Heart right ventricle (tissue), 16 donors: ENCODE measurements around the gene KCNJ4. TPM values are rescaled to one million over a fixed set of nuclear protein-coding genes. Genes with fewer than 3 reads are reported as not detected.
A peak's percentile ranks its signal among the peaks of the same experiment; 100 is the strongest.
"Not testable (repeated sequence)": the region's sequence is repeated elsewhere in the genome, so short reads cannot be mapped to it uniquely, and the experiment has no call there.

Experiments
- ATAC-seq, 8 donors: fragments of 200-7000 bp; cut with Tn5 transposase; one replicate each; pipeline ENCODE4 v1.9.1; 2020; ENCODE audit warnings: mild to moderate bottlenecking in 8 of 8, moderate library complexity in 8 of 8, moderate number of reproducible peaks in 1 of 8
- DNase-seq, 2 donors: peaks; one replicate each; pipeline ENCODE4 v3.0.0-alpha.2; 2020
- H3K27ac ChIP-seq, 10 donors: fragments of 200-600 bp; sonication (generic) in 2 of 10; one replicate each; pipeline versions ENCODE4 v1.5.0 to v1.8.0; 2020 to 2022; ENCODE audit warnings: mild to moderate bottlenecking in 3 of 10
- H3K27me3 ChIP-seq, 7 donors: fragments of 200-600 bp; one replicate each; pipeline ENCODE4 v1.8.0; 2021 to 2022; ENCODE audit warnings: mild to moderate bottlenecking in 2 of 7
- H3K36me3 ChIP-seq, 9 donors: fragments of 200-600 bp; sonication (generic) in 1 of 9; one replicate each; pipeline versions ENCODE4 v1.5.0 to v1.8.0; 2020 to 2022; ENCODE audit warnings: mild to moderate bottlenecking in 2 of 9
- H3K4me1 ChIP-seq, 9 donors: fragments of 200-600 bp; sonication (generic) in 1 of 9; one replicate each; pipeline versions ENCODE4 v1.5.0 to v1.8.0; 2020 to 2022; ENCODE audit warnings: mild to moderate bottlenecking in 4 of 9
- H3K4me3 ChIP-seq, 10 donors: fragments of 200-600 bp; sonication (generic) in 2 of 10; one replicate each; pipeline versions ENCODE4 v1.5.0 to v1.8.0; 2020 to 2022; ENCODE audit warnings: mild to moderate bottlenecking in 7 of 10, moderate library complexity in 2 of 10
- H3K9me3 ChIP-seq, 11 donors: fragments of 200-600 bp in 10 of 11; sonication (generic) in 2 of 11; one replicate each; pipeline versions ENCODE4 v1.5.0 to v1.8.0; 2013 to 2022; ENCODE audit warnings: mild to moderate bottlenecking in 2 of 11, control low read depth in 1 of 11, moderate library complexity in 1 of 11
- WGBS, 2 donors: extraction: QIAGEN DNeasy Blood & Tissue Kit; methylation state at CpG; one replicate each; pipeline ENCODE4 v1.1.7; 2013; ENCODE audit warnings: inconsistent platforms in 1 of 2; 5-methylcytosine and 5-hydroxymethylcytosine counted together
- intact Hi-C, 10 donors: fragments of 100-400 bp; cut with DNase I; formaldehyde crosslinking; loops; one replicate each; pipeline versions ENCODE4 v1.11.1 to v1.14.2; 2022
- polyA plus RNA-seq, 2 donors: library from polyadenylated mRNA; stranded (reverse); fragments of 200-250 nt; gene quantifications; one replicate each; pipeline ENCODE4 v1.2.3, GENCODE V29; 2013
- total RNA-seq, 10 donors: library from RNA; stranded (reverse); fragmentation: NEBNext Ultra II Directional in 3 of 10; extraction: Animal tissue kit (Norgen Biotek cat#: 25700) in 3 of 10; gene quantifications; one replicate each; pipeline versions ENCODE4 v1.2.1 to v1.2.4, GENCODE V29; 2021 to 2023
- TF ChIP-seq, protein P1 (sequence below), 9 donors: fragments of 200-600 bp; sonication (generic) in 2 of 9; IDR thresholded peaks; one replicate each; pipeline versions ENCODE4 v1.5.0 to v1.8.0; 2021 to 2022; ENCODE audit warnings: antibody characterized with exemption in 9 of 9, mild to moderate bottlenecking in 5 of 9, moderate library complexity in 1 of 9
- donor health status: Arrhythmogenic right ventricular cardiomyopathy.
- donor health status: ischemic (EF 13 %, LVEDD 7.1; RV severe dilation, severe dysfunction).
- donor health status: healthy with polysubstance abuse.
- donor health status: DM: no; HTN: yes; CAD: no.
- donor health status: DM: no; HTN: no; CAD: no.
- donor health status: ischemic (EF 25% LVEDD 6.9; RV normal size, moderate dysfunction).
- donor health status: ischemic (EF 25% LVEDD 5.7; RV mildly dilated, moderate dysfunction).
- donor health status: healthy.
- donor health status: DM: yes; HTN: yes; CAD: no.
- donor health status: Ischemic cardiomyopathy.
- donor health status: ischemic (EF 35%, LVEDD 5.7; RV mildly dilated, moderate dysfunction).
- donor health status: nonischemic (EF 11% LVEDD 7.7; RV severe dilation, severe dysfunction).
- donor health status: DM: yes; HTN: yes; CAD: no.
- donor health status: PGD.
- donor health status: ischemic (EF 29% LVEDD 5.4; RV normal size, mild dysfunction).
- donor health status: nonischemic (EF 23%, LVEDD 6.1; RV moderate dilation, normal function).

Gene KCNJ4
- total and polyA plus RNA-seq, 12 donors: 4.9 to 93.3 (median 33.9) TPM

DNA sequence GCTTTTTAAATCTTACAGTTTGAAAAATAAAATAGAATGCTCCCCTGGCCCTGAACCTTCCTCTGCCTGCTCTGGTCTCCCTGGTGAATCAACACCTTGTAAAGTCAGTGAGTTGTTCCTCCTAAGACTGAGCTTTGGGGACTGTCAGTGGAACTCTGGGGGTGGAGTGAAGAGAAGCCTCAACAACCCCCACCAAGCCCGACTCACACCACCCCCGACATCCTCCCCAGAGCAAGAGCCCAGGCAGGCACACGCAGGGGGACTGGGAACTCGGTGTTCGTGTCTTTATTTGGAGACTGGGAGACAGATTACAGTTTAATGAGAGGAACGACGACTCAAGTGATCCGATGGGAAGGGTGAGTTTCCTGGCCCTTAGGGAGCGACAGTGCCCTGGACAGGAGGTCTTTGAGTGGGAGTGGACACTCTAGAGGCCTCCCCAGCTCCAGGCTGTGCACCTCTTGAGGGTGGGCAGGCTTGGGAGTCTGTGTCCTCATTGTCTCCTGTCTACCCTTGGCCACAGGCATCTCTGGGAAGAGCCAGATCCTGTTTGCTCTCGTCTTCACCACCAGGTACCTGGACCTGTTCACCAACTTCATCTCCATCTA, 19.1 kb upstream of the KCNJ4 start:
- DNase-seq (no peak), ATAC-seq (no peak)
- Histone ChIP-seq H3K36me3 (peaks cover 0 to 28% (median 0%) of the 10 kb centered on the region in 9 donors), H3K4me1 (peaks cover 0 to 3% (median 0%) of the 10 kb centered on the region in 9 donors), H3K4me3 (no peak overlapping the region), H3K27me3 (peaks cover 0 to under 1% (median 0%) of the 10 kb centered on the region in 7 donors), H3K27ac (no peak overlapping the region), H3K9me3 (no peaks in the 10 kb centered on the region)
- intact Hi-C loops: loop anchor here in 1 of 10 donors (5.0 kb wide), 1 partner anchor 917 kb away; no protein-coding TSS in a partner anchor
- WGBS, 2 donors: 71 to 72% methylated on average over 10 of the region's 10 CpGs
- TF ChIP-seq, protein P1, sequence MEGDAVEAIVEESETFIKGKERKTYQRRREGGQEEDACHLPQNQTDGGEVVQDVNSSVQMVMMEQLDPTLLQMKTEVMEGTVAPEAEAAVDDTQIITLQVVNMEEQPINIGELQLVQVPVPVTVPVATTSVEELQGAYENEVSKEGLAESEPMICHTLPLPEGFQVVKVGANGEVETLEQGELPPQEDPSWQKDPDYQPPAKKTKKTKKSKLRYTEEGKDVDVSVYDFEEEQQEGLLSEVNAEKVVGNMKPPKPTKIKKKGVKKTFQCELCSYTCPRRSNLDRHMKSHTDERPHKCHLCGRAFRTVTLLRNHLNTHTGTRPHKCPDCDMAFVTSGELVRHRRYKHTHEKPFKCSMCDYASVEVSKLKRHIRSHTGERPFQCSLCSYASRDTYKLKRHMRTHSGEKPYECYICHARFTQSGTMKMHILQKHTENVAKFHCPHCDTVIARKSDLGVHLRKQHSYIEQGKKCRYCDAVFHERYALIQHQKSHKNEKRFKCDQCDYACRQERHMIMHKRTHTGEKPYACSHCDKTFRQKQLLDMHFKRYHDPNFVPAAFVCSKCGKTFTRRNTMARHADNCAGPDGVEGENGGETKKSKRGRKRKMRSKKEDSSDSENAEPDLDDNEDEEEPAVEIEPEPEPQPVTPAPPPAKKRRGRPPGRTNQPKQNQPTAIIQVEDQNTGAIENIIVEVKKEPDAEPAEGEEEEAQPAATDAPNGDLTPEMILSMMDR (IDR thresholded peaks at IDR 0.05): no peak

DNA sequence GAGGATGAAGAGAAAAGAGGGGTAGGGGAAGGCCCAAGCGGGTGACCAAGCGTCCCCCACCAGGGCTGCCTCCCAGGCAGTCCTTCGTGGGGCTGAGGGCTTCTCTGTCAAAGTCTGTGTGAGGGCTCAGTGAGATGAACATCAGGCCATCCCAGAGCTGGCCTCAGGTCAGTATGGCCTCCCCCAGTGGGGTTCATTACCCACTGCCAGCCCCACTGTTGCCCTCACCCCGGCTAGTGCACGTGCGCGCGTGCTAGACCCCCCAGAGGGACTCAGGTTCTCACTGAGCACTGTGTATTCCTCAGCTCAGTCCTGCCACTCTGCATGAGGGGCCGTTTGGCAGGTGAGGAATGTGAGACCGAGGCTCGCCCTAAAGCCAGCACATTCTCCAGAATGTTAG, 16.2 kb upstream of the KCNJ4 start:
- Histone ChIP-seq H3K4me1 (peaks cover 0 to 19% (median 14%) of the 10 kb centered on the region in 9 donors), H3K36me3 (peaks cover 0 to 8% (median 0%) of the 10 kb centered on the region in 9 donors), H3K9me3 (no peaks in the 10 kb centered on the region), H3K27me3 (peaks cover 0 to 29% (median 0%) of the 10 kb centered on the region in 7 donors), H3K4me3 (no peak overlapping the region), H3K27ac (no peak overlapping the region)
- TF ChIP-seq, protein P1 (IDR thresholded peaks at IDR 0.05): no peak
- no peak for DNase-seq
- WGBS, 2 donors: 90 to 93% methylated on average over 11 of the region's 11 CpGs
- intact Hi-C loops: loop anchor here in 1 of 10 donors (5.0 kb wide), 1 partner anchor 914 kb away; no protein-coding TSS in a partner anchor
- no peak for ATAC-seq

DNA sequence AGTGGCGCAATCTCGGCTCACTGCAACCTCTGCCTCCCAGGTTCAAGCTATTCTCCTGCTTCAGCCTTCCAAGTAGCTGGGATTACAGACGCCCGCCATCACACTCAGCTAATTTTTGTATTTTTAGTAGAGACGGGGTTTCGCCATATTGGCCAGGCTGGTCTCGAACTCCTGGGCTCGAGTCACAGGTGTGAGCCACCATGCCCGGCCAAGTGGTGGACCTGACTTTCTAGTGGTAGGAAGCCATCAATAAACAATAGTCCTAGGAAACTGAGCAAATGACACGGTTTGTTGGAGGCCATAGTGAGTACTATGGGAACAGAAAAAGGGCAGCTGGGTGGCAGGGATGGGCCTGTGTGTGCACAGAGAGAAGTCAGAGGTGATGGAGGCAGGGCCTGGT, 15.2 kb upstream of the KCNJ4 start:
- not testable (repeated sequence) for H3K36me3 ChIP-seq, H3K27ac ChIP-seq, ATAC-seq, H3K9me3 ChIP-seq, DNase-seq, H3K4me3 ChIP-seq
- peaks cover 0 to 40% (median 0%) of the 10 kb centered on the region in 7 donors for H3K27me3 ChIP-seq
- intact Hi-C loops: loop anchor here in 1 of 10 donors (5.0 kb wide), 1 partner anchor 913 kb away; no protein-coding TSS in a partner anchor
- H3K4me1 ChIP-seq: peaks cover 0 to 19% (median 14%) of the 10 kb centered on the region in 9 donors
- 95 to 96% methylated on average over 10 of the region's 10 CpGs for WGBS, 2 donors

DNA sequence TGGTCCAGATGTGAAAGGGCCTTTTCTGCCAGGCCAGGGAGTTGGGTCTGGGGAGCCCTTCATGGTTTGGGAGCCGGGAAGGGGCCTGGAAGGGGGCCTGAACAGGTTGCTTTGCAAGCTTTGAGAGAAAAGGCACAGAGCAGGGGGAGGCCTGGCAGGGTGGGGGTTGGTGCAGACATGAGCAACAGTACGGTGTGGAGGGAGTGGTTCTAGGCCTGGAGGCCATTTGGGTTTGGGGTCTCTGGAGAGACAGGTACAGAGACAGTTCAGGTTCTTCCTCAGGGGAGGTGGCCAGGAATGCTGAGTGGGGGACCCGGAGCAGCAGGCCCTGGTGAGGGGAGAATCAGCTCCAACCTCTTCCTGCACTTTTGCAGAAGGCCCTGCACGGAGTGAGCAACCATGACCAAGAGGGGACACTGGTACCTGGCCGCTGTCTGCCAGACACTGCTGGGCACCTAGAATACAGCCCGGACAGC, 14.3 kb upstream of the KCNJ4 start:
- peak overlapping the region in 3 of 10 donors; percentile 54 to 80 (median 77) for H3K4me3 ChIP-seq
- H3K36me3 ChIP-seq: peaks cover 0 to 3% (median 0%) of the 10 kb centered on the region in 9 donors
- intact Hi-C loops: loop anchor here in 4 of 10 donors (5.0 kb wide), 3 partner anchors 33 to 52 kb away; partner anchors contain the start of gene DDX17 (in 1 of the 4)
- H3K27ac ChIP-seq: peak overlapping the region in 1 of 10 donors; percentile 77
- no peak for DNase-seq
- peaks cover 0 to 46% (median 0%) of the 10 kb centered on the region in 7 donors for H3K27me3 ChIP-seq
- peaks cover 0 to 19% (median 14%) of the 10 kb centered on the region in 9 donors for H3K4me1 ChIP-seq
- no peak for ATAC-seq
- WGBS, 2 donors: 93 to 96% methylated on average over 6 of the region's 6 CpGs
- no peaks in the 10 kb centered on the region for H3K9me3 ChIP-seq
- TF ChIP-seq, protein P1 (IDR thresholded peaks at IDR 0.05): no peak
